ENCODE measurements around the gene ADAM10. TPM values are rescaled to one million over a fixed set of nuclear protein-coding genes. Genes with fewer than 3 reads are reported as not detected.
"Not testable (repeated sequence)": the region's sequence is repeated elsewhere in the genome, so short reads cannot be mapped to it uniquely, and the experiment has no call there.

ADAM10 gene
- total RNA-seq, 3 donors from 2014 or later = 53.8 to 113 (median 78.3) TPM

GRCh38 chr15:58771621-58772250 lies 22.2 kb upstream of the ADAM10 start:
- H3K4me3 ChIP-seq = peak overlapping the region; percentile 83 to 99 (median 93)
- intact Hi-C loops (cut with DNase I; ENCODE audit: low total_unique reads) = no loop called here
- no peaks in the 10 kb centered on the region for H3K9me3 ChIP-seq
- DNase-seq (ENCODE audit: low spot score in 2 of 2) = peak; percentile 45 to 62
- H3K36me3 ChIP-seq = no peaks in the 10 kb centered on the region
- peak overlapping the region; percentile 97 to 99 for H3K27ac ChIP-seq
- no peaks in the 10 kb centered on the region for H3K27me3 ChIP-seq
- TF ChIP-seq POLR2AphosphoS5 (IDR thresholded peaks at IDR 0.05) = no peak
- TF ChIP-seq CTCF (IDR thresholded peaks at IDR 0.05) = no peak
- TF ChIP-seq POLR2A (IDR thresholded peaks at IDR 0.05) = no peak
- H3K4me1 ChIP-seq = peaks cover 0 to 5% of the 10 kb centered on the region in 2 donors

GRCh38 chr15:58770857-58771620 lies 21.5 kb upstream of the ADAM10 start, which contains the start of gene MINDY2:
TSS of gene MINDY2 (plus strand) at chr15:58771302. CDS start at chr15:58771396, 94 bp downstream.
- peak; percentile 97 for DNase-seq (ENCODE audit: low spot score in 2 of 2)
- Histone ChIP-seq H3K27ac (peak within 1 kb of the TSS; percentile 97 to 99), H3K4me1 (peaks cover 0 to 5% of the 10 kb centered on the region in 2 donors), H3K4me3 (peak within 1 kb of the TSS; percentile 83 to 99 (median 93)), H3K36me3 (no peaks in the 10 kb centered on the region), H3K9me3 (no peaks in the 10 kb centered on the region), H3K27me3 (no peaks in the 10 kb centered on the region)
- TF ChIP-seq POLR2AphosphoS5 (IDR thresholded peaks at IDR 0.05) (peak; percentile 87 to 88 (median 88)), POLR2A (IDR thresholded peaks at IDR 0.05) (peak; percentile 40), CTCF (IDR thresholded peaks at IDR 0.05) (peak; percentile 6 to 25 (median 13))
- intact Hi-C loops (cut with DNase I; ENCODE audit: low total_unique reads) = no loop called here

- H3K27me3 ChIP-seq = no peaks in the 10 kb centered on the region
- H3K27ac ChIP-seq = peak overlapping the region; percentile 97 to 99
- intact Hi-C loops (cut with DNase I; ENCODE audit: low total_unique reads) = no loop called here
- peak overlapping the region; percentile 83 to 99 (median 93) for H3K4me3 ChIP-seq
- H3K36me3 ChIP-seq = no peaks in the 10 kb centered on the region
- TF ChIP-seq CTCF (IDR thresholded peaks at IDR 0.05) (peak; percentile 5 to 57 (median 41)), POLR2AphosphoS5 (IDR thresholded peaks at IDR 0.05) (no peak), POLR2A (IDR thresholded peaks at IDR 0.05) (no peak)
- peaks cover 0 to 5% of the 10 kb centered on the region in 2 donors for H3K4me1 ChIP-seq
- DNase-seq (ENCODE audit: low spot score in 2 of 2) = no peak
- no peaks in the 10 kb centered on the region for H3K9me3 ChIP-seq
Observed at GRCh38 chr15:58770519-58770856, 21.0 kb upstream of the ADAM10 start.

GRCh38 chr15:58768601-58769004 lies 19.1 kb upstream of the ADAM10 start:
- H3K27ac ChIP-seq; H3K4me3 ChIP-seq; H3K9me3 ChIP-seq; H3K36me3 ChIP-seq; DNase-seq (ENCODE audit: low spot score in 2 of 2); H3K4me1 ChIP-seq; intact Hi-C loops (cut with DNase I; ENCODE audit: low total_unique reads); H3K27me3 ChIP-seq: not testable (repeated sequence)

- Histone ChIP-seq H3K4me3 (no peak overlapping the region), H3K27me3 (no peaks in the 10 kb centered on the region), H3K9me3 (peaks cover 0 to 6% of the 10 kb centered on the region in 2 donors), H3K4me1 (peaks cover 0 to 5% of the 10 kb centered on the region in 2 donors), H3K36me3 (no peaks in the 10 kb centered on the region), H3K27ac (no peak overlapping the region)
- intact Hi-C loops (cut with DNase I; ENCODE audit: low total_unique reads) = no loop called here
- DNase-seq (ENCODE audit: low spot score in 2 of 2) = no peak
- TF ChIP-seq POLR2AphosphoS5 (IDR thresholded peaks at IDR 0.05) (no peak), POLR2A (IDR thresholded peaks at IDR 0.05) (no peak), CTCF (IDR thresholded peaks at IDR 0.05) (no peak)
Observed at GRCh38 chr15:58766290-58766689, 16.8 kb upstream of the ADAM10 start.

Data from breast epithelium (tissue), 4 donors.